A549 (cell line): Measurements from ENCODE around the gene TRIM73.
"Not testable (repeated sequence)": the region's sequence is repeated elsewhere in the genome, so short reads cannot be mapped to it uniquely, and the experiment has no call there.

Experiments
- RAD21 ChIP-seq, 2 experiments: fragments of >200 bp in 1 of 2; sonication (Bioruptor Twin) in 1 of 2; formaldehyde crosslinking in 1 of 2; IDR thresholded peaks in 1 of 2; conservative IDR thresholded peaks in 1 of 2; 2 replicates in 1 of 2; 3 replicates in 1 of 2; pipeline ENCODE4 v1.6.1; 2012 to 2018; ENCODE audit warnings: inconsistent platforms in 1 of 2
- TF ChIP-seq, protein P1 (sequence below): fragments of >200 bp; sonication (Bioruptor Twin); formaldehyde crosslinking; IDR thresholded peaks from 3 replicates; pipeline ENCODE4 v1.5.1; 2016

DNA sequence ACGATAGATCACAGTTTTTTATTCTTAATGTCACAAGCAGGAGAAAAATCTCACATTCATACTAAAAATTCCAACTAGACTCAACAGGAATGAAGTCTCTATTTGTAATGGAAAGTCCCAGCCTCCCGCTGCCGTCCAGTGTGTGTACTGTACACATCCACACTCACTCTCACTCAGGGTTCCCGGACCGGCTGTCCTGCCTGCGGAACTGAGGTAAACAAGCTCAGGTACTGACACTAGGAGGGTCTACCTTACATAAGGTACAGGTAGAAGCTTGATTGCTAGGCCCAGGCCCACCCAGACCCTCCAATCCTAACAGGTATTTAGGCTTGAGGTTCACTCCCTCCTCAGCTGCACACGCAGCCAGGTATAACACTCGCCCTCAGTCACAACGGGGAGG lies 21.4 kb downstream of the TRIM73 start:
- not testable (repeated sequence) for TF ChIP-seq RAD21 (conservative IDR thresholded peaks at IDR 0.05 in 1 of 2, IDR thresholded peaks at IDR 0.05 in 1 of 2)
- TF ChIP-seq, protein P1, sequence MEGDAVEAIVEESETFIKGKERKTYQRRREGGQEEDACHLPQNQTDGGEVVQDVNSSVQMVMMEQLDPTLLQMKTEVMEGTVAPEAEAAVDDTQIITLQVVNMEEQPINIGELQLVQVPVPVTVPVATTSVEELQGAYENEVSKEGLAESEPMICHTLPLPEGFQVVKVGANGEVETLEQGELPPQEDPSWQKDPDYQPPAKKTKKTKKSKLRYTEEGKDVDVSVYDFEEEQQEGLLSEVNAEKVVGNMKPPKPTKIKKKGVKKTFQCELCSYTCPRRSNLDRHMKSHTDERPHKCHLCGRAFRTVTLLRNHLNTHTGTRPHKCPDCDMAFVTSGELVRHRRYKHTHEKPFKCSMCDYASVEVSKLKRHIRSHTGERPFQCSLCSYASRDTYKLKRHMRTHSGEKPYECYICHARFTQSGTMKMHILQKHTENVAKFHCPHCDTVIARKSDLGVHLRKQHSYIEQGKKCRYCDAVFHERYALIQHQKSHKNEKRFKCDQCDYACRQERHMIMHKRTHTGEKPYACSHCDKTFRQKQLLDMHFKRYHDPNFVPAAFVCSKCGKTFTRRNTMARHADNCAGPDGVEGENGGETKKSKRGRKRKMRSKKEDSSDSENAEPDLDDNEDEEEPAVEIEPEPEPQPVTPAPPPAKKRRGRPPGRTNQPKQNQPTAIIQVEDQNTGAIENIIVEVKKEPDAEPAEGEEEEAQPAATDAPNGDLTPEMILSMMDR, result not testable (repeated sequence)
